DOHH2 (cell line): ENCODE measurements around the gene GALNT12.

Experiments
- H3F3A ChIP-seq: fragments of 200-600 bp; sonication (generic), shearing (Covaris generic); 2 replicates; pipeline ENCODE4 v1.6.0; 2016; ENCODE audit warnings: antibody characterized with exemption, mild to moderate bottlenecking; ENCODE audit not compliant: control insufficient read depth, insufficient read depth
- H3K27ac ChIP-seq: fragments of 200-600 bp; sonication (generic); 2 replicates; pipeline ENCODE4 v1.5.1; 2014; ENCODE audit warnings: low read depth, mild to moderate bottlenecking, low read length, moderate library complexity
- H3K27me3 ChIP-seq: fragments of 200-600 bp; sonication (generic); 2 replicates; pipeline ENCODE4 v1.6.1; 2014; ENCODE audit warnings: mild to moderate bottlenecking, low read length, mixed read lengths; ENCODE audit not compliant: control insufficient read depth
- H3K36me3 ChIP-seq: fragments of 200-600 bp; sonication (generic); 2 replicates; pipeline ENCODE4 v1.6.1; 2014; ENCODE audit warnings: mild to moderate bottlenecking, low read length, moderate library complexity, mixed read lengths; ENCODE audit not compliant: control insufficient read depth
- H3K4me1 ChIP-seq: fragments of 200-600 bp; sonication (generic); 2 replicates; pipeline ENCODE4 v1.6.1; 2014; ENCODE audit warnings: mild to moderate bottlenecking, low read length, mixed read lengths; ENCODE audit not compliant: control insufficient read depth
- H3K4me2 ChIP-seq: fragments of 200-600 bp; sonication (generic); 2 replicates; pipeline ENCODE4 v1.6.0; 2014; ENCODE audit warnings: mild to moderate bottlenecking, low read length, moderate library complexity
- H3K4me3 ChIP-seq: fragments of 200-600 bp; sonication (generic); 2 replicates; pipeline ENCODE4 v1.5.1; 2014; ENCODE audit warnings: mild to moderate bottlenecking, low read length, mixed read lengths
- H3K79me2 ChIP-seq: fragments of 200-600 bp; sonication (generic); 2 replicates; pipeline ENCODE4 v1.6.1; 2014; ENCODE audit warnings: mild to moderate bottlenecking, low read length, mixed read lengths; ENCODE audit not compliant: control insufficient read depth
- H3K9me2 ChIP-seq: fragments of 200-600 bp; sonication (generic); replicated peaks from 2 replicates; pipeline ENCODE4 v1.6.1; 2014; ENCODE audit warnings: mild to moderate bottlenecking, low read length, mixed read lengths; ENCODE audit not compliant: control insufficient read depth
- H3K9me3 ChIP-seq: fragments of 200-600 bp; sonication (generic); 2 replicates; pipeline ENCODE4 v1.6.1; 2014; ENCODE audit warnings: antibody characterized with exemption, low read length, mixed read lengths; ENCODE audit not compliant: control insufficient read depth, insufficient read depth
- H4K20me1 ChIP-seq: fragments of 200-600 bp; sonication (generic); 2 replicates; pipeline ENCODE4 v1.6.0; 2014; ENCODE audit warnings: low read depth, mild to moderate bottlenecking, antibody characterized with exemption, low read length, moderate library complexity; ENCODE audit not compliant: control insufficient read depth, insufficient read depth
- EZH2phosphoT487 ChIP-seq: fragments of 200-600 bp; sonication (generic); IDR thresholded peaks from 2 replicates; pipeline ENCODE4 v1.6.1; 2017; ENCODE audit warnings: borderline replicate concordance, mild to moderate bottlenecking, antibody characterized with exemption, low read length, moderate library complexity, mixed read lengths
- TF ChIP-seq, protein P1 (sequence below): fragments of 200-600 bp; sonication (generic); IDR thresholded peaks from one replicate; pipeline ENCODE4 v1.5.1; 2014; ENCODE audit warnings: antibody characterized with exemption, mild to moderate bottlenecking, low read depth, low read length; ENCODE audit not compliant: poor library complexity, severe bottlenecking

The GALNT12 gene

DNA sequence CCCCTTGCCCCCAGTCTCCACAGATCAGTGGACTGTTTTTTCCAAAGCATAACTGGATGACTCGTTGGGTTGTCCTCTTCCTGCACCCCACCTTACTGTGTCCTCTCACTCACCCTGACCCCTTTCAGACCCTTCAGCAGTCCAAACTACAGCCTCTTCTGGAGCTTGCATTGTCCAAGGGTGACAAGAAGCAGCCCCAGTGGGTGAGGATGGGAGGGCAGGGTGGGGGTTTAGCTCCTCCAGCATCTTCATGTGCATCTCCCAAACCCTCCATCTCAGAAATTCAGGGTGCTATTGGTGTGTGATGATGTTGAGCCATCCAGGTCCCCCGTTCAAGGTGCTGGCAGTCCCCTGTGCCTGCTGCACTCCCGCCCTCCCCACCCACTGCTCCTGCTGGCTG is 73.9 kb downstream of the GALNT12 start:
- Histone ChIP-seq H3K9me3 (no peaks in the 10 kb centered on the region), H3F3A (no peaks in the 10 kb centered on the region), H3K27ac (no peak overlapping the region), H3K36me3 (no peaks in the 10 kb centered on the region), H3K4me3 (no peak overlapping the region), H4K20me1 (no peaks in the 10 kb centered on the region), H3K9me2 (no peaks in the 10 kb centered on the region), H3K4me2 (no peak overlapping the region), H3K4me1 (no peaks in the 10 kb centered on the region), H3K27me3 (peaks cover 16% of the 10 kb centered on the region; the same call in 1 of the 2 replicates), H3K79me2 (no peaks in the 10 kb centered on the region)
- TF ChIP-seq EZH2phosphoT487: no peak
- TF ChIP-seq, protein P1, sequence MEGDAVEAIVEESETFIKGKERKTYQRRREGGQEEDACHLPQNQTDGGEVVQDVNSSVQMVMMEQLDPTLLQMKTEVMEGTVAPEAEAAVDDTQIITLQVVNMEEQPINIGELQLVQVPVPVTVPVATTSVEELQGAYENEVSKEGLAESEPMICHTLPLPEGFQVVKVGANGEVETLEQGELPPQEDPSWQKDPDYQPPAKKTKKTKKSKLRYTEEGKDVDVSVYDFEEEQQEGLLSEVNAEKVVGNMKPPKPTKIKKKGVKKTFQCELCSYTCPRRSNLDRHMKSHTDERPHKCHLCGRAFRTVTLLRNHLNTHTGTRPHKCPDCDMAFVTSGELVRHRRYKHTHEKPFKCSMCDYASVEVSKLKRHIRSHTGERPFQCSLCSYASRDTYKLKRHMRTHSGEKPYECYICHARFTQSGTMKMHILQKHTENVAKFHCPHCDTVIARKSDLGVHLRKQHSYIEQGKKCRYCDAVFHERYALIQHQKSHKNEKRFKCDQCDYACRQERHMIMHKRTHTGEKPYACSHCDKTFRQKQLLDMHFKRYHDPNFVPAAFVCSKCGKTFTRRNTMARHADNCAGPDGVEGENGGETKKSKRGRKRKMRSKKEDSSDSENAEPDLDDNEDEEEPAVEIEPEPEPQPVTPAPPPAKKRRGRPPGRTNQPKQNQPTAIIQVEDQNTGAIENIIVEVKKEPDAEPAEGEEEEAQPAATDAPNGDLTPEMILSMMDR: no peak

DNA sequence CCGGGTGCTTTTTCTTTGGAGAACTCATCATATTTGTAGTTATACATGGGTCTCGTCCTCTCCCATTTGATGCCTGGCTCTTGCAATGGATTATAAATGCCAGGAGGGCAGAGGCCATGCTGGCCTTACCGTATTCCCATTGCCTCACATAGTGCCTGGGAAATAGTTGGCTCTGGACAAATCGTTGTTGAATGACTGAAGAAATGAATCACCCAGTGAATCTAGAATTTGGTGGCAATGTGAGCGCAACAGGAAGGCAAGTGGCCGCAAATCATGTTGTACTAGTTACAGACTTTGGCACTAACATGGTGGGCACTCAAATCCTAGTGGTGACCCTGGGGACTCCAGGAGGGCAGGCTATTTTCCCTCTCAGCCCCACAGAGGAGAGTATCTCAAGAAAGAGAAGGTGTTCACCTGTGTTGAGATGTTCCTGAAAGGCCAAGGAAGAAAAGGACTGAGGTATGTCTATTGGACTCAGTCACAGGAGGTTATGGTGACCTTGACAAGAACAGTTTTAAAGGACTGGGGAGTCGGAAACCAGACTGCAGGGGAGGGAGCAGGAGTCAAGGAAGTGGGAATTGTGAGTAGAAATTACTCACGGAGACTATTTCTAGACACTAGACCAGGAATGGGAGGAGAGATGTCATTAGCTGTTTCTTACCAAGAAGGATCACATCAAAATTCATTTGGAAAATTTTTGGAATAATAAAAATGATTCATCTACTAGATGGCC is 74.5 kb downstream of the GALNT12 start:
- H3K4me3 ChIP-seq: no peak overlapping the region
- no peak overlapping the region for H3K4me2 ChIP-seq
- TF ChIP-seq, protein P1: no peak
- TF ChIP-seq EZH2phosphoT487: no peak
- H3K36me3 ChIP-seq: no peaks in the 10 kb centered on the region
- H3K9me3 ChIP-seq: no peaks in the 10 kb centered on the region
- no peaks in the 10 kb centered on the region for H3F3A ChIP-seq
- H3K79me2 ChIP-seq: no peaks in the 10 kb centered on the region
- H3K27me3 ChIP-seq: peaks cover 16% of the 10 kb centered on the region; the same call in 1 of the 2 replicates
- H4K20me1 ChIP-seq: no peaks in the 10 kb centered on the region
- H3K27ac ChIP-seq: no peak overlapping the region
- no peaks in the 10 kb centered on the region for H3K9me2 ChIP-seq
- no peaks in the 10 kb centered on the region for H3K4me1 ChIP-seq

GRCh38 chr9:98882569-98882923 is 75.1 kb downstream of the GALNT12 start:
- H3K4me3 ChIP-seq: no peak overlapping the region
- peaks cover 16% of the 10 kb centered on the region; the same call in 1 of the 2 replicates for H3K27me3 ChIP-seq

More at GRCh38 chr9:98882569-98882923, 75.1 kb downstream of the GALNT12 start:
- Histone ChIP-seq H3K9me2 (no peaks in the 10 kb centered on the region), H4K20me1 (no peaks in the 10 kb centered on the region), H3F3A (no peaks in the 10 kb centered on the region), H3K27ac (no peak overlapping the region), H3K4me1 (no peaks in the 10 kb centered on the region), H3K36me3 (no peaks in the 10 kb centered on the region), H3K4me2 (no peak overlapping the region), H3K79me2 (no peaks in the 10 kb centered on the region), H3K9me3 (no peaks in the 10 kb centered on the region)
- TF ChIP-seq, protein P1: no peak
- TF ChIP-seq EZH2phosphoT487: no peak
